Measurements from ENCODE around the gene FAT1. TPM values are rescaled to one million over a fixed set of nuclear protein-coding genes. Genes with fewer than 3 reads are reported as not detected.
"Not testable (repeated sequence)": the region's sequence is repeated elsewhere in the genome, so short reads cannot be mapped to it uniquely, and the experiment has no call there.

Gene FAT1
- total and polyA plus RNA-seq, 7 donors: 12.6 to 146 (median 93.1) TPM

DNA sequence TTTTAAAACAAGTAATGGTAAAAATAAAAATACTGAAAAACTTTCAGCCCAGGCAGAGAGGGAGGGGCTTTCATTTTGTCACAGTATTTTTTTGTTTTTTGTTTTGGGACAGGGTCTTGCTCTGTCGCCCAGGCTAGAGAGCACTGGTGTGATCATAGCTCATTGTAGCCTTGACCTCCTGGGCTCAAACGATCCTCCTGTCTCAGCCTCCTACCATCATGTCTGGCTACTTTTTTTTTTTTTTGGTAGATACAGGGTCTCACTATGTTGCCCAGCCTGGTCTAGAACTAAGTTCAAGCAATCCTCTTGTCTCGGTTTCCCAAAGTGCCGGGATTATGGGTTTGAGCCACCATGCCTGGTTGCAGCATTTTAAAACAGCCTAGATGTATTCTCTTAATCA, 40.8 kb upstream of the FAT1 start:
- Histone ChIP-seq H3K4me3 (no peak overlapping the region), H3K27ac (no peak overlapping the region), H3K27me3 (no peaks in the 10 kb centered on the region), H3K9me3 (no peaks in the 10 kb centered on the region), H3K4me1 (no peaks in the 10 kb centered on the region), H3K36me3 (no peaks in the 10 kb centered on the region)
- intact Hi-C loops (cut with DNase I): no loop called here
- WGBS, 2 donors: 94 to 95% methylated on average over 4 of the region's 4 CpGs
- TF ChIP-seq, protein P1, sequence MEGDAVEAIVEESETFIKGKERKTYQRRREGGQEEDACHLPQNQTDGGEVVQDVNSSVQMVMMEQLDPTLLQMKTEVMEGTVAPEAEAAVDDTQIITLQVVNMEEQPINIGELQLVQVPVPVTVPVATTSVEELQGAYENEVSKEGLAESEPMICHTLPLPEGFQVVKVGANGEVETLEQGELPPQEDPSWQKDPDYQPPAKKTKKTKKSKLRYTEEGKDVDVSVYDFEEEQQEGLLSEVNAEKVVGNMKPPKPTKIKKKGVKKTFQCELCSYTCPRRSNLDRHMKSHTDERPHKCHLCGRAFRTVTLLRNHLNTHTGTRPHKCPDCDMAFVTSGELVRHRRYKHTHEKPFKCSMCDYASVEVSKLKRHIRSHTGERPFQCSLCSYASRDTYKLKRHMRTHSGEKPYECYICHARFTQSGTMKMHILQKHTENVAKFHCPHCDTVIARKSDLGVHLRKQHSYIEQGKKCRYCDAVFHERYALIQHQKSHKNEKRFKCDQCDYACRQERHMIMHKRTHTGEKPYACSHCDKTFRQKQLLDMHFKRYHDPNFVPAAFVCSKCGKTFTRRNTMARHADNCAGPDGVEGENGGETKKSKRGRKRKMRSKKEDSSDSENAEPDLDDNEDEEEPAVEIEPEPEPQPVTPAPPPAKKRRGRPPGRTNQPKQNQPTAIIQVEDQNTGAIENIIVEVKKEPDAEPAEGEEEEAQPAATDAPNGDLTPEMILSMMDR (IDR thresholded peaks at IDR 0.05): no peak
- TF ChIP-seq EP300 (IDR thresholded peaks at IDR 0.05) (no peak), POLR2AphosphoS5 (IDR thresholded peaks at IDR 0.05) (no peak), POLR2A (IDR thresholded peaks at IDR 0.05) (no peak)
- DNase-seq: no peak

DNA sequence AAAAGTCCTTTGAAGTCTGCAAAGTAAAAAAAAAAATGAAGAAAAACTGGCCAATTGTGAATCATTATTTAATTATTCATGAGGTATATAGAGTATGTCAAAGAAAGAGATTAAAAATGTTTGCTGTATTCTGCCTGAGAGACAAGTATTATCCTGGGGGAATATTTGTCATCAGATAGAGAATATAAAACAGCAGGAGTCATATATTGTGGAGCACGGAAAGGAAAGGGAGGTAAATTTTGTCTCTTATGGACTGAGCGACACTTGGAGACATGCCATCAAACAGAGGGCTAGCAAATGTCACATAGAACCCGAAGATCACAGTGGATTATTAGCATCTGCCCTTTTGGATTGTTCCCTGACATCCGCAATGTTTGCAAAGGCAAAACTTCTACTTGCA, 39.2 kb upstream of the FAT1 start:
- intact Hi-C loops (cut with DNase I): no loop called here
- WGBS, 2 donors: 78 to 84% methylated on average over 4 of the region's 4 CpGs
- TF ChIP-seq, protein P1 (IDR thresholded peaks at IDR 0.05): no peak
- TF ChIP-seq POLR2A (IDR thresholded peaks at IDR 0.05): no peak

DNA sequence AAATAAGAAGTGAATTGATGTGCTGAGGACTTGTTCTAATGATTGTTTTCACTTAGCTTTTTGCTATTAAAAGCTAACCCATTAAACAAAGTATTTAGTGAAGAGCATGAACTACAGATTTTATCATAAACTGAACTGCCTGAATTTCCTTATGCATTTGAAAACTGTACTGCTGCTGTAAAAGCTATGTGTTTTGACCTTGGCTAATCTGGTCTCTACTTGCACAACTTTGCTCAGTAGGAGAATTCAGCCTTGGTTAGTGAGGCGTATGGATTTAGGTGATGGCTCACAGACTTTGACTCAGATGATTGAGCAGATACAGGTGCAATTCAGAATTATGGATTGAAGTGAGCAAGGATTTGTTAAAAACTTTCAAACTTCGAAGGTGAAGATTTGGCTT, 38.7 kb upstream of the FAT1 start:
- Histone ChIP-seq H3K36me3 (no peaks in the 10 kb centered on the region), H3K9me3 (no peaks in the 10 kb centered on the region), H3K27ac (no peak overlapping the region), H3K4me1 (no peaks in the 10 kb centered on the region), H3K4me3 (no peak overlapping the region), H3K27me3 (no peaks in the 10 kb centered on the region)
- DNase-seq: no peak
- intact Hi-C loops (cut with DNase I): no loop called here
- WGBS, 2 donors: 82 to 93% methylated on average over 2 of the region's 2 CpGs
- TF ChIP-seq POLR2A (IDR thresholded peaks at IDR 0.05) (no peak), EP300 (IDR thresholded peaks at IDR 0.05) (no peak), POLR2AphosphoS5 (IDR thresholded peaks at IDR 0.05) (no peak)
- TF ChIP-seq, protein P1 (IDR thresholded peaks at IDR 0.05): no peak

More for the DNA sequence above, 39.2 kb upstream of the FAT1 start:
- DNase-seq: no peak
- Histone ChIP-seq H3K9me3 (no peaks in the 10 kb centered on the region), H3K4me1 (no peaks in the 10 kb centered on the region), H3K4me3 (no peak overlapping the region), H3K27me3 (no peaks in the 10 kb centered on the region), H3K36me3 (no peaks in the 10 kb centered on the region), H3K27ac (no peak overlapping the region)

DNA sequence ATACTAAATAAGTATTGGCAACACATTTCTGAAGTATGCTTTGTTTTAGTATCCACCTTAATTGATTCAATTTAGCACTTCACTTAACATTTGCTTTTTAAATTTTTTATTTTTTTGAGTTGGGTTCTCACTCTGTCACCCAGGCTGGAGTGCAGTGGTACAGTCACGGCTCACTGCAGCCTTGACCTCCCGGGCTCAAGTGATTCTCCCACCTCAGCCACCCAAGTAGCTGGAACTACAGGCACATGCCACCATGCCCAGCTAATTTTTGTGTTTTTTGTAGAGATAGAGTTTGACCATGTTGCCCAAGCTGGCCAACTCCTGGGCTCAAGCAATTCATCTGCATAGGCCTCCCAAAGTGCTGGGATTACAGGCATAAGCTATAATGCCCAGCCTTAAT, 38.3 kb upstream of the FAT1 start:
- DNase-seq; intact Hi-C loops (cut with DNase I); H3K9me3 ChIP-seq; H3K27me3 ChIP-seq; H3K4me3 ChIP-seq; H3K4me1 ChIP-seq; H3K36me3 ChIP-seq; H3K27ac ChIP-seq: not testable (repeated sequence)
- 91 to 98% methylated on average over 2 of the region's 2 CpGs for WGBS, 2 donors

DNA sequence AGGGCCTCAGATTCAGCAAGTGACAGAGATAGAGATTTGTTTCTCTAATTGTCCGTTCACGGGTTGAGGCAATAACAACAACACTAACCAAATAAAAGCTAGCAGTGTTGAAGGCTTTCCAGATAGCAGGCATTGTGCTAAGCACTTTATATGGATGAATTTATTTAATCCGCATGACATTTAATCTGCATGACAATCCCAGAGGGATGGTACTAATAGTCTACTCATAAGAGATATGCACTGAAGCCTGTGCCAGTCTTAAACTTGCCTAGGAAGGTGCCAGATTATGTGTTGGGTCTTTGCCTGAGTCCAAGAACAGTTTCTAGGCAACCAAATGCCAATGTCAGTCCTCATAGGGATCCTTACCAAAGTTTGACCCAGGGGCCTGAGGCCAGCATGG, 37.7 kb upstream of the FAT1 start:
- Histone ChIP-seq H3K36me3 (no peaks in the 10 kb centered on the region), H3K4me1 (no peaks in the 10 kb centered on the region), H3K4me3 (no peak overlapping the region), H3K27me3 (no peaks in the 10 kb centered on the region), H3K27ac (no peak overlapping the region), H3K9me3 (peaks cover 0 to 3% (median 0%) of the 10 kb centered on the region in 4 donors)
- no peak for DNase-seq
- WGBS, 2 donors: 94 to 95% methylated on average over 3 of the region's 3 CpGs
- intact Hi-C loops (cut with DNase I): no loop called here
- TF ChIP-seq, protein P1 (IDR thresholded peaks at IDR 0.05): no peak
- TF ChIP-seq POLR2A (IDR thresholded peaks at IDR 0.05) (no peak), POLR2AphosphoS5 (IDR thresholded peaks at IDR 0.05) (no peak), EP300 (IDR thresholded peaks at IDR 0.05) (no peak)

All from sigmoid colon (tissue), 7 donors.